Raji (cell line): ENCODE results near the gene TAGLN3.

ENCODE experiments used
- POLR2A ChIP-seq: IDR thresholded peaks from 2 replicates; pipeline ENCODE4 v1.6.1; 2011; ENCODE audit warnings: low read depth, low read length, control low read depth; ENCODE audit not compliant: insufficient read depth

The TAGLN3 gene

GRCh38 chr3:112000966-112001365, 2.2 kb downstream of the TAGLN3 start:
- TF ChIP-seq POLR2A = no peak

GRCh38 chr3:112001526-112001925, 2.8 kb downstream of the TAGLN3 start:
- no peak for TF ChIP-seq POLR2A

- TF ChIP-seq POLR2A = no peak
These were observed 3.6 kb downstream of the TAGLN3 start for GRCh38 chr3:112002096-112002971.

- no peak for TF ChIP-seq POLR2A
These were observed 4.8 kb downstream of the TAGLN3 start for GRCh38 chr3:112003321-112004080.

- no peak for TF ChIP-seq POLR2A
These were observed 5.5 kb downstream of the TAGLN3 start for GRCh38 chr3:112004187-112004586.

- no peak for TF ChIP-seq POLR2A
These were observed 5.9 kb downstream of the TAGLN3 start for GRCh38 chr3:112004669-112005068.

GRCh38 chr3:112005091-112005672, 6.5 kb downstream of the TAGLN3 start:
- TF ChIP-seq POLR2A = no peak

GRCh38 chr3:112007633-112008032, 8.9 kb downstream of the TAGLN3 start:
- TF ChIP-seq POLR2A = no peak

- TF ChIP-seq POLR2A = no peak
These were observed 10.9 kb downstream of the TAGLN3 start for GRCh38 chr3:112009670-112010069.

- TF ChIP-seq POLR2A = no peak
These were observed 11.9 kb downstream of the TAGLN3 start for GRCh38 chr3:112010636-112011035.

- TF ChIP-seq POLR2A = no peak
These were observed 12.7 kb downstream of the TAGLN3 start for GRCh38 chr3:112011376-112011940.

- no peak for TF ChIP-seq POLR2A
These were observed 13.7 kb downstream of the TAGLN3 start for GRCh38 chr3:112012205-112012992.

- TF ChIP-seq POLR2A = no peak
These were observed 14.5 kb downstream of the TAGLN3 start for GRCh38 chr3:112013058-112013783.

GRCh38 chr3:112013784-112014143, 15.0 kb downstream of the TAGLN3 start:
- TF ChIP-seq POLR2A = no peak
